SU-DHL-6 (cell line): ENCODE measurements around the gene ZNF644.

Experiments
- CTCF ChIP-seq: fragments of 200-600 bp; sonication (generic); IDR thresholded peaks from one replicate; pipeline ENCODE4 v1.5.1; 2017; ENCODE audit warnings: antibody characterized with exemption, mild to moderate bottlenecking, low read length, moderate library complexity; ENCODE audit not compliant: insufficient read depth, poor library complexity, severe bottlenecking
- EZH2phosphoT487 ChIP-seq: fragments of 200-600 bp; sonication (generic), shearing (Covaris generic); conservative IDR thresholded peaks from 2 replicates; pipeline ENCODE4 v1.6.1; 2018; ENCODE audit warnings: mild to moderate bottlenecking, antibody characterized with exemption, low read length, moderate library complexity, mixed read lengths

- no peak for TF ChIP-seq CTCF
- TF ChIP-seq EZH2phosphoT487: no peak
These were observed 8.5 kb downstream of the ZNF644 start for GRCh38 chr1:91013302-91013701.
